Measurements from ENCODE around the gene SLAMF8. TPM values are rescaled to one million over a fixed set of nuclear protein-coding genes. Genes with fewer than 3 reads are reported as not detected.

Gene SLAMF8
- total RNA-seq, 2 donors from 2014 or later: not detected

DNA sequence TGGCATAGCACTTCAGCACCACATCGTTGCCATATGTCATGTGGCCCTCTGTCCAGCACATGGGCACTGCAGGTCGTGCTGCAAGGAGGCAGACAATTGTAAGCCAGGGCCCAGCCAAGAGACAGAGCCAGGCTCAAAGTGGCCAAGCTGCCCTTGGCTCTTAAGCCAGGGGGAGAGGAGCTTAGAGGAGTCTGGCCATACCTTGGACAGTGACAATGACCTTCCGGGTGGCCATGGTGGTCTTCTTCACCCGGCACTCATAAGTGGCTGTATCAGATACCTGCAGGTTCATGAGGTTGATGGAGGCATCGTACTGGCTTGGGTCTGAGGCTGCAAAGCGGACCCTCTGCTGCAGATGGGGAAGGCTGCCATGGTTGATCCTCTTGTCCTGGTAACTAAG, 31.2 kb downstream of the SLAMF8 start:
- no peak overlapping the region for H3K27ac ChIP-seq (ENCODE audit: low read depth, low read length)
- peaks cover 53% of the 10 kb centered on the region for H3K27me3 Mint-ChIP-seq (ENCODE audit: insufficient read depth)
- DNase-seq: no peak
- H3K9ac ChIP-seq (ENCODE audit: extremely low read depth, low read length, poor library complexity, severe bottlenecking): no peak overlapping the region
- 92 to 96% methylated on average over 5 to 6 of the region's 6 CpGs for WGBS, 2 experiments (ENCODE audit: insufficient coverage in 1 of 2, insufficient read length in 1 of 2)
- H3K4me3 Mint-ChIP-seq: no peak overlapping the region
- H3K4me3 ChIP-seq (ENCODE audit: low read length): no peak overlapping the region
- no peaks in the 10 kb centered on the region for H3K36me3 ChIP-seq (ENCODE audit: control insufficient read depth, insufficient read depth, low read length)
- peaks cover 9% of the 10 kb centered on the region for H3K4me1 Mint-ChIP-seq
- H3K9me3 Mint-ChIP-seq: no peaks in the 10 kb centered on the region
- H3K36me3 Mint-ChIP-seq (ENCODE audit: low read depth): no peaks in the 10 kb centered on the region
- peaks cover 34% of the 10 kb centered on the region for H3K27me3 ChIP-seq (ENCODE audit: control insufficient read depth, insufficient read depth, low read length, poor library complexity, severe bottlenecking)
- no peaks in the 10 kb centered on the region for H3K4me1 ChIP-seq (ENCODE audit: control insufficient read depth, insufficient read depth, low read length)
- TF ChIP-seq, protein P1, sequence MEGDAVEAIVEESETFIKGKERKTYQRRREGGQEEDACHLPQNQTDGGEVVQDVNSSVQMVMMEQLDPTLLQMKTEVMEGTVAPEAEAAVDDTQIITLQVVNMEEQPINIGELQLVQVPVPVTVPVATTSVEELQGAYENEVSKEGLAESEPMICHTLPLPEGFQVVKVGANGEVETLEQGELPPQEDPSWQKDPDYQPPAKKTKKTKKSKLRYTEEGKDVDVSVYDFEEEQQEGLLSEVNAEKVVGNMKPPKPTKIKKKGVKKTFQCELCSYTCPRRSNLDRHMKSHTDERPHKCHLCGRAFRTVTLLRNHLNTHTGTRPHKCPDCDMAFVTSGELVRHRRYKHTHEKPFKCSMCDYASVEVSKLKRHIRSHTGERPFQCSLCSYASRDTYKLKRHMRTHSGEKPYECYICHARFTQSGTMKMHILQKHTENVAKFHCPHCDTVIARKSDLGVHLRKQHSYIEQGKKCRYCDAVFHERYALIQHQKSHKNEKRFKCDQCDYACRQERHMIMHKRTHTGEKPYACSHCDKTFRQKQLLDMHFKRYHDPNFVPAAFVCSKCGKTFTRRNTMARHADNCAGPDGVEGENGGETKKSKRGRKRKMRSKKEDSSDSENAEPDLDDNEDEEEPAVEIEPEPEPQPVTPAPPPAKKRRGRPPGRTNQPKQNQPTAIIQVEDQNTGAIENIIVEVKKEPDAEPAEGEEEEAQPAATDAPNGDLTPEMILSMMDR (conservative IDR thresholded peaks at IDR 0.05): no peak
- no peak overlapping the region for H3K27ac Mint-ChIP-seq
- H3K9me3 ChIP-seq (ENCODE audit: control insufficient read depth, low read length): no peaks in the 10 kb centered on the region

- Mint-ChIP-seq H3K27ac (no peak overlapping the region), H3K4me3 (no peak overlapping the region), H3K36me3 (ENCODE audit: low read depth) (no peaks in the 10 kb centered on the region), H3K27me3 (ENCODE audit: insufficient read depth) (peaks cover 60% of the 10 kb centered on the region), H3K4me1 (no peaks in the 10 kb centered on the region), H3K9me3 (no peaks in the 10 kb centered on the region)
- Histone ChIP-seq H3K27me3 (ENCODE audit: control insufficient read depth, insufficient read depth, low read length, poor library complexity, severe bottlenecking) (peaks cover 36% of the 10 kb centered on the region), H3K4me3 (ENCODE audit: low read length) (no peak overlapping the region), H3K27ac (ENCODE audit: low read depth, low read length) (no peak overlapping the region), H3K4me1 (ENCODE audit: control insufficient read depth, insufficient read depth, low read length) (no peaks in the 10 kb centered on the region), H3K9ac (ENCODE audit: extremely low read depth, low read length, poor library complexity, severe bottlenecking) (no peak overlapping the region), H3K9me3 (ENCODE audit: control insufficient read depth, low read length) (no peaks in the 10 kb centered on the region), H3K36me3 (ENCODE audit: control insufficient read depth, insufficient read depth, low read length) (no peaks in the 10 kb centered on the region)
- WGBS, 2 experiments (ENCODE audit: insufficient coverage in 1 of 2, insufficient read length in 1 of 2): 93 to 95% methylated on average over 6 to 7 of the region's 7 CpGs
- TF ChIP-seq, protein P1 (conservative IDR thresholded peaks at IDR 0.05): no peak
- no peak for DNase-seq
Observed at GRCh38 chr1:159859767-159860322, 33.2 kb downstream of the SLAMF8 start.

- Mint-ChIP-seq H3K36me3 (ENCODE audit: low read depth) (no peaks in the 10 kb centered on the region), H3K27ac (no peak overlapping the region), H3K4me1 (no peaks in the 10 kb centered on the region), H3K27me3 (ENCODE audit: insufficient read depth) (peaks cover 55% of the 10 kb centered on the region), H3K9me3 (no peaks in the 10 kb centered on the region), H3K4me3 (no peak overlapping the region)
- Histone ChIP-seq H3K36me3 (ENCODE audit: control insufficient read depth, insufficient read depth, low read length) (no peaks in the 10 kb centered on the region), H3K27ac (ENCODE audit: low read depth, low read length) (no peak overlapping the region), H3K27me3 (ENCODE audit: control insufficient read depth, insufficient read depth, low read length, poor library complexity, severe bottlenecking) (peaks cover 30% of the 10 kb centered on the region), H3K9ac (ENCODE audit: extremely low read depth, low read length, poor library complexity, severe bottlenecking) (no peak overlapping the region), H3K4me1 (ENCODE audit: control insufficient read depth, insufficient read depth, low read length) (no peaks in the 10 kb centered on the region), H3K4me3 (ENCODE audit: low read length) (no peak overlapping the region), H3K9me3 (ENCODE audit: control insufficient read depth, low read length) (no peaks in the 10 kb centered on the region)
- WGBS, 2 experiments (ENCODE audit: insufficient coverage in 1 of 2, insufficient read length in 1 of 2): 89 to 100% methylated on average over 1 to 3 of the region's 3 CpGs
- TF ChIP-seq, protein P1 (conservative IDR thresholded peaks at IDR 0.05): no peak
- DNase-seq: no peak
Observed at GRCh38 chr1:159860456-159860855, 33.8 kb downstream of the SLAMF8 start.

Measured in endodermal cell (in vitro differentiated cells).